ENCODE measurements around the gene SNX18.

DNA sequence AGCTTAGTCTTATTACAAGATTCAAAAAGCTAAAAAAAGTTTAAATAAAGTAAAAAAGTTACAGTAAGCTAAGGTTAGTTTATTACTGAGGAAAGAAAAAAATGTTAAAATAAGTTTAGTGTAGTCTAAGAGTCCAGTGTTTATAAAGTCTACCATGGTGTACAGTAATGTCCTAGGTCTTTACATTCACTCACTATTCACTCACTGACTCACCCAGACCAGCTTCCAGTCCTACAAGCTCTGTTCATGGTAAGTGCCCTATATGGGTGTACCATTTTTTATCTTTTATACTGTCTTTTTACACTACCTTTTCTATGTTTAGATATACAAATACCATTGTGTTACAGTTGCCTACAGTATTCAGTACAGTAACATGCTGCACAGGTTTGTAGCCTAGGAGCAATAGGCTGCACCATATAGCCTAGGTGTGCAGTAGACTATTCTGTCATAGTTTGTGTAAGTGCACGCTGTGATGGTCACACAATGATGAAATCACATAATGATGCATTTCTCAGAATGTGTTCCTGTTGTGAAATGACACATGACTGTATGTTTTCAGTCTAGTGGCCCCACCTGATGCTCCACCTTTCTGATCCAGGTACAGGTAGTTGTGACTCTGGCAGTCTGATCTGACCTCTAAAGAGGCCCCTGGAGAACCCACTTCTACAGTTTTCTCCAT, 45.7 kb downstream of the SNX18 start:
- TF ChIP-seq, protein P1, sequence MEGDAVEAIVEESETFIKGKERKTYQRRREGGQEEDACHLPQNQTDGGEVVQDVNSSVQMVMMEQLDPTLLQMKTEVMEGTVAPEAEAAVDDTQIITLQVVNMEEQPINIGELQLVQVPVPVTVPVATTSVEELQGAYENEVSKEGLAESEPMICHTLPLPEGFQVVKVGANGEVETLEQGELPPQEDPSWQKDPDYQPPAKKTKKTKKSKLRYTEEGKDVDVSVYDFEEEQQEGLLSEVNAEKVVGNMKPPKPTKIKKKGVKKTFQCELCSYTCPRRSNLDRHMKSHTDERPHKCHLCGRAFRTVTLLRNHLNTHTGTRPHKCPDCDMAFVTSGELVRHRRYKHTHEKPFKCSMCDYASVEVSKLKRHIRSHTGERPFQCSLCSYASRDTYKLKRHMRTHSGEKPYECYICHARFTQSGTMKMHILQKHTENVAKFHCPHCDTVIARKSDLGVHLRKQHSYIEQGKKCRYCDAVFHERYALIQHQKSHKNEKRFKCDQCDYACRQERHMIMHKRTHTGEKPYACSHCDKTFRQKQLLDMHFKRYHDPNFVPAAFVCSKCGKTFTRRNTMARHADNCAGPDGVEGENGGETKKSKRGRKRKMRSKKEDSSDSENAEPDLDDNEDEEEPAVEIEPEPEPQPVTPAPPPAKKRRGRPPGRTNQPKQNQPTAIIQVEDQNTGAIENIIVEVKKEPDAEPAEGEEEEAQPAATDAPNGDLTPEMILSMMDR (IDR thresholded peaks at IDR 0.05): no peak
- no peak for TF ChIP-seq EZH2 (IDR thresholded peaks at IDR 0.05; ENCODE audit: borderline replicate concordance, insufficient read depth, low read depth, low read length, poor library complexity, severe bottlenecking)
